GM18526 (cell line): ENCODE results near the gene GRIP2.

Source experiments
- POLR2A ChIP-seq: IDR thresholded peaks from 3 replicates; pipeline ENCODE4 v1.6.1; 2011; ENCODE audit not compliant: insufficient read length; ENCODE audit errors: extremely low read depth

GRIP2 gene

DNA sequence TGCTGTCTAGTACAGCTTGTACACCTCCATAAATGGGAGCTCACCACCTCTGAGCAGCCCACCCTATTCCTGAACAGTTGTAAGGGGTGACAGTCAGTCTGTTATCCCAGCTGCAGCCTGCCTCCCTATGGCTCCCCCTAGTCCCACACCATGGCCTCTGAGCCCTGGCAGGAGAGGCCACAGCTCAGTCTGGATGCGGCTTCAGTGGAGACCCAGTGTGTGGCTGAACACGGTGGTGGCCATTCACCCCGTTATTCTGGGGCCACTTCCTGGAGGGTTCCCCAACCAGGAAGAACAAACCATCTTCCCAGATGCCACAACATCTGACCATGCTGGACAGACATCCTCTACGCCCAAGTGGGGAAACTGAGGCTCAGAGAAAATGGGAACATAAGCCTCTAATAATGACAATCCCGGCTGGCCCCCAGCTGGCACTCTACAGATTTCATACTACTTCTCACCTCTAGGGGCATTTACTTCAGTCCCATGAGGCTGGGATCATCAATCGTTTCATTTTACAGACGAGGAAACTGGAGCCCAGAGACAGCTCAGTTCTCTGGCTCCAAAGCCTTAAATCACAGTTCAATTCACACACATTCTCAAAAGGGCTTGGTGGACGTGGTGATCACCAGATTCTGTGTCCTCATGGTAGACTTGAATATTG lies 9.2 kb upstream of the GRIP2 start:
- TF ChIP-seq POLR2A: no peak

DNA sequence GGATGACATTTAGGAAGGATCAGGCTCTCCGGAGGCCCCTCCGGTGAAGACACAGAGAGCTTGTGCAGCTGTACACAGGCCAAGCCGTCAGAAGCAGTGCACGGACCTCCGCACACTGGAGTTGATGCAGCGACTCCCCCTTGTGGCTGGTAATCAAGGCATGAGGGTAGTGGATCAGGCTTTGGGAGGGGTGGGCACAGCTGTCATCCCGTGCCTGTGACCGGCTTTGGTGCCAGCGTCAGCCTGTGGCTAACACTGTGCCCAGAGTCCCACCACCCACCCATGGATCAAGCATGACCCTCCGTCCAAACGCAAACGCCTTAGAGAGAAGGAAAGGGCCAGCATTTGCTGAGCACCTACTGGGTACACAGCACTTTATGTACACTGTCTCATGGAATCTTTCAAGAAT lies 8.2 kb upstream of the GRIP2 start:
- TF ChIP-seq POLR2A: no peak

DNA sequence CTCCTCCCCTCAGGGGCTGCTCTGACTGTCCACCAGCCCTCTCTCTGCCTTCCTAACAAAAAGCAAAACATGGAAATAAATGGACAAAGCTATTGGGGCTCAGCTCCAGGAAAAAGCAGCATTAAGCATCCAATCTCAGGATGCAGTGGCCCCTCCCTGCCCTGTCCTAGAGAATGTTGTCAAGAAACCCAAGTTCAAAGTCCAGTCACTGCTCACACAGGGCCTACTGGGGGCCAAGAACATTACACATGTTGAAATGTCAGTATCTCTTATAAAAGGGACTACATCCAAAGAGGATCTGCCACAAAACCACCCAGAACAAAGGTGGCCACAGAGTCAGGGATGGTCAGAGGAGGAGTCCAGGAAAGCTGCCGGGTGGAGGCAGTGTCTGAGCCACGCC lies 7.6 kb upstream of the GRIP2 start:
- no peak for TF ChIP-seq POLR2A

GRCh38 chr3:14546041-14546440 lies 5.9 kb upstream of the GRIP2 start:
- no peak for TF ChIP-seq POLR2A

- TF ChIP-seq POLR2A: no peak
Observed at GRCh38 chr3:14545251-14545635, 5.1 kb upstream of the GRIP2 start.

DNA sequence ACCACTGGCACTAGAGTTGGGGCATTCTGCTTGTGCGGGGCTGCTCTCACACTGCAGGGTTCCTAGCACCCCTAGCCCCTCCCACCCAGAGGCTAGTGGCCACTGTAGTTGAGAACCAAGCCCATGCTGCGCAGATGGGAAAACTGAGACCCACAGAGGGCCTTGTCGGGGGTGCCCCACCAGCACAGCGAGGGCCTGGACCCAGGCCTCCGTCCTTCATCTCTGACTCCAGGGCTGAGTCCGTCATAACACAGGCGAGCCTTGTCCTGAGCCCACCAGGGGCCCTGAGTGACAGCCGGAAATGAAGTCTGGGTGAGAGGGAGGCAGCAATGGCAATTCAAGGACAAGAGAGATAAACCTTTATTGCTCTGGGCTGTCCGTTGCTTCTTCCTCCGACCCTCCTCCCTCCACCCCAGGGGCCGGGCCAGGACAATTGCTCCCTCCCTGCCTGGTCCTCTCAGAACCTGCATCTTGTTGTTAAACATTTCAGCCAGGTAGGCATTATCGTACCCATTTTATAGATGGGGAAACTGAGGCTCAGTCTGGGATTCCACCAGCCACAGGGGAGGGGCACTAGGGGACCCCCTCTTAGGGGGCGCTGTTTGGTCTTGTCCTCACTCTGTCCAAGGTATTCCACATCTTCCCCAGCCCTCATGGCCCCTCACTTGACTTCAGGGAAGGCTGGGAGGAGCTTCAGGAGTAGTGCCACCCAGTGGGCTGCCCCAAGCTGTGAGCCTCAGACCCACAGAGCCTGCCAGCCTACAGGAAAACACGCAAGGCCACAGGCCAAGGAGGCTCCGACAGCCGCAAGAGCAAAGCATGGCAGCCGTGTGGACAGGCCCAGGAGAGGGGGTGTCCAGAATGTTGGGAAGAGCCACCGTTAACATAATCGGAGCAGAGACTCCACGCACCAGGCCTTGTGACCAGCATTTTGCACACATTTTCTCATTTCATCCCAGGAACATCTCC lies 4.4 kb upstream of the GRIP2 start:
- TF ChIP-seq POLR2A: no peak

DNA sequence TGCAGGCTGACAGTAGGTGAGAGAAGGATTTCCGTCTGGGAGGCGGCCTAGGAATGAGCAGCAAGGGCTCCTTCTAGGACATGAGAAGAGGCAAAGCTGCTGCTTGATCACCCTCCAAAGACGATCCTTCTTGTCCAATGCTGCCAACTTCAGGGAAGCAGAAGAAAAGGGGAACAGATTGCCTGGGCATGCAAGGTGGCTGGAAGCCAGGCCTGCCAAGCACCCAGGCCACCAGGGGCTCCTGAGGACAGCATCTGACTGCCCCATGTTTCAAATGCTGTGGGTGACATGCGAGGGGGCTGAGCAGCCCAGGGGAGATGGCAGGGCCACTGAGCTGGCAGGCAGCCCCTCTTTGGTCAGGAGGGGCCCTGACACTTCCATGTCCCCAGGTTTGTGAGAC lies 3.3 kb upstream of the GRIP2 start:
- TF ChIP-seq POLR2A: no peak

GRCh38 chr3:14542656-14543055 lies 2.5 kb upstream of the GRIP2 start:
- TF ChIP-seq POLR2A: no peak

DNA sequence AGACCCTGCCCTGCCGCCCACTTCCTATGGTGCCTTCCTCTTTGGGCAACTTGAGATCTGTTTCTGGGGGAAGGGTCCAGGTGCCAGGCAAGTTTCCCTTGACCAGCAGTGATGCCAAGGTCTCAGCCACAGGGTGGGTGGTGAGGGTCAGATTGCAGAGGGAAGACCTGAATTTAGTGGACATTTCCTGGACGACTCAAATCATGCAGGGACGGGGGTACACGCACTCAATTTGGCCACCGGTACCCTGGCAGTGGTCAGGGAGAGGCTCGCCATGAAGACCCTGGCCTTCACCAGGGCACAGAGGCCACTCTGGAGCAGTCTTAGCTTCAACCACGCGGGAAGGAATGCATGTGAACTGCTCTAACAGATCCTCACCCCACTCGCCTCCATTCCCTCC lies 1.5 kb upstream of the GRIP2 start:
- no peak for TF ChIP-seq POLR2A

- TF ChIP-seq POLR2A: no peak
Observed at GRCh38 chr3:14540821-14541385, 761 bp upstream of the GRIP2 start.

DNA sequence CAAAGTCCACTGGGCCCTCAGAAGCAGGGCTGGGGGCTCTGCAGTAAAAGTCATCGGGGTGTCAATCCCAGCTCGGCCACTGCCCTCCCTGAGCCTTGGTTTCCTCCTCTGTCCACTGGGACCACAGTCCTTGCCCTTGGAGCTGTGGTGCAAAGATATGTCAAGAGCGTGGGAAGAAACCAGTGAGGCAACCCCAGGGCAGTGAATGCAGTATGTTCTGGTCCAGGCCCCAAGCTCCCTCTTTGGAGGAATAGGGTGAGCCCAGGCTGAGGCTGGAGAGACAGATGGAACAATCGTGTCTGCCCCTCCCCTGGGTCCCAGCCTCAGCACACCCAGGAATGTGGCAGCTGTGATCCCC lies 779 bp downstream of the GRIP2 start:
- no peak for TF ChIP-seq POLR2A

DNA sequence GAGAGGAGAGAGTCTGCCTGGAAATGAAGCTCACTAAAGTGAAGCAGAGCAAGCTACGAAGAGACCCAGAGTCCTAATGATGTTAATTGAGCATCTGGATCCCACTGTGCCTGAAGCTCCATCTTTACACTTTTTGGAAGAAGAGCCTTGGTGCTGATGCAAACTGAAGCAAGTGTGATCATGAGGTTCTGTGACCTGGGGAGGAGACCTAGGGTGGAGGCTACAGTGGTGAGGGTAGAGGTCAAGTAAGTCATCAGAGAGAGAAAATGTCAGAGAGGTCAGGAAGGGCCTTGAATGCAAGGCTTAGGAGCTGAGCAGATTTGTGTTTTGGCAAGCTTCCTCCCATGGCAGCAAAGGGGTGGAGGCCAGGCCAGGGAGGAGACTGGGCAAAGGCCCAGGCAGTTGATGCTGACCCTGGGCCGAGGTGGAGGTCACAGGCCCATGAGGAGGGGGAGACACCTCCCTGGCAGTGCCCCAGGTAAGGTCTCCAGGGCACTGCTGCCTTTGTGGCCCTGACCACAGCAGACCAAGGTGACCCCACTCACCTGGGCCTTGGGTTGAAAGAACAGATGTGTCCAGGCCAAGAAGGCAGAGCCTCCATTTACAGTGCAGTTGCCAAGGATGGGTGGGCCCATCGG lies 1.6 kb downstream of the GRIP2 start:
- no peak for TF ChIP-seq POLR2A

- TF ChIP-seq POLR2A: no peak
Observed at GRCh38 chr3:14537590-14538450, 2.3 kb downstream of the GRIP2 start.

DNA sequence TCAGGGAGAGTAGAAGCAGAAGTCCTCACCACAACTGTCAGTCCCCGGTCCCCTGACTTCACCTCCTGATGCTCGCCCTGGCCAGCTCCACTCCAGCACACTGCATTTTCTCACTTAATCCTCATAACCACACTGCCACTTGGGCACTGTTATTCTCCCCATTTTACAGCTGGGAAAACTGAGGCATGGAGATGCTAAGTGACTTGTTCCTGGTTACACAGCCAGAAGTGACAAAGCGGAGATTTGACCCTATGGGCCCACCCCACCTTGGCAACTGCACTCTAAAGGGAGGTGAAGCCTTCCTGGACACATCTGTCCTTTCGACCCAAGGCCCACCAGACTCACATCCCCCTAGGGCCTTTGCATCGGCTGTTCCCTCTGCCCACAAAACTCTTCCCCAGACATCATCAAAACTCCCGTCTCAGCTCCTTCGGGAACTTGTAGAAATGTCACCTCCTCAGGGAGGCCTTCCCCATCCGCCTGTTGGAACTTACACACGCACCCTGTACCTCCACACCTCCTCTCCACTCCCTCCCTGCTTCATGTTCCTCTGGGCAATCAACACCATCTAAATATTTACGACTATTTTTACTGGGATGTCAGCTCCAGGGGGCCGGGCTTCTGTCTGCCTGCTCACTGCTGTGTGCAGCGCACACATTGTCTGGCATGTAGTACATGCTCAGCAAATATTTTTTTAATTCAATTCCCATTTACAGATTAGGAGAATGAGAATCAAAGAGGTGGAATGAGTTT lies 3.1 kb downstream of the GRIP2 start:
- TF ChIP-seq POLR2A: no peak

DNA sequence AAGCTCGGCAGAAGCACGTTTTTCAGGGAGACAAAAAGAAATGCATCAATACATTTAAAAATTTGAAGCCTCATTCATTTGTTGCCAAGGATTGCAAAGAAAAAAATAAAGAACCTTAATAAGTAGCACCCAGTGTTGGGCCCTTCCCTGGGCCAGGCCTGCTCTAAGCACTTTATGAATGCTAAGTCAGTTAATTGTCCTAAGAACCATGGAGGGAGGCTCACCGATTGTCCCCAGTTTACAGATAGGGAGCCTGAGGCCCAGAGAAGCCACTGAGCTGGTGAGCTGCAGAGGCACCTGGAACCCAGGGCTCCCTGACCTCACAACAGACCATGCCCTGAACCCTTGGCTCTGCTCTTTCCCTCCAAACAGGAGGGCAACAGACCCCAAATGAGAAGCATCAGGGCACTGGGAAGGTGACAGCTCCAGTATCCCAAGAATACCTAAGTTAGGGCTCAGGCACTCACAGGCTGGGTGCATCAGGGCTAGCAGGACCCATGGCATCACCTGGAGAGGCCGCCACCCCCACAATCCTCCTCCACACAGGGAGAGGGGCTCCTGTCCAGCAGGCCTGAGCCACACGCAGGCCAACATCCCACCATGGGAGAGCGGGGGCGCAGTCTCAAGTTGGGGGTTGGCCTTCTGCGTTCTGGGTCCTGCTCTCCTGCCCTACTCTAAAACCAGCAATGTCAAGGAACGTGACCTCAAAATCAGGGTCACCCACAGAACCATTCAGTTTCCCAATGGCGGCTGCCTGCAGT lies 3.9 kb downstream of the GRIP2 start:
- TF ChIP-seq POLR2A: no peak
